Breast epithelium (tissue), 3 donors: ENCODE measurements around the gene TTLL6.

ENCODE experiments used
- POLR2A ChIP-seq: fragments of 450-650 bp; IDR thresholded peaks from one replicate; pipeline ENCODE4 v1.6.1; 2016; ENCODE audit warnings: antibody characterized with exemption, mild to moderate bottlenecking, moderate library complexity
- POLR2AphosphoS5 ChIP-seq, 3 donors: sonication (generic); formaldehyde crosslinking; IDR thresholded peaks; one replicate each; pipeline ENCODE4 v1.6.1; 2017; ENCODE audit warnings: antibody characterized with exemption in 3 of 3
- TF ChIP-seq, protein P1 (sequence below), 3 donors: fragments of 450-650 bp; IDR thresholded peaks; one replicate each; pipeline ENCODE4 v1.5.1; 2016 to 2017; ENCODE audit warnings: antibody characterized with exemption in 3 of 3, mild to moderate bottlenecking in 3 of 3, moderate library complexity in 3 of 3

DNA sequence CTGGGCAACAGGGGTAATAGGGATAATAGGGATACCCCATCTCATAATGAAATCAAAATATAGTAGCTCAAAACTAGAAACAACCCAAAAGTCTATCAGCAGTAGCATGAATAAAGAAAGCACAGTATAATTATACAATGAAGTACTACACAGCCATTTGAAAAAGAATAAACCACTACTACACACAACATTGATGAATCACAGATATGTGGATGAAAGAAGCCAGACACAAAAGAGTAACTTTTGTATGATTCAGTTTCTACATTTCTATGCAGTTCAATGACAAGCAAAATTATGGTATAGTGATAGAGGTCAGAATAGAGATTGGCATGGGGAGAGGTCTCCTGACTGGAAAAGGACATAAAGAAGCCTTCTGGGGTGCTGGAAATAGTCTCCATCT, 85.7 kb downstream of the TTLL6 start:
- TF ChIP-seq, protein P1, sequence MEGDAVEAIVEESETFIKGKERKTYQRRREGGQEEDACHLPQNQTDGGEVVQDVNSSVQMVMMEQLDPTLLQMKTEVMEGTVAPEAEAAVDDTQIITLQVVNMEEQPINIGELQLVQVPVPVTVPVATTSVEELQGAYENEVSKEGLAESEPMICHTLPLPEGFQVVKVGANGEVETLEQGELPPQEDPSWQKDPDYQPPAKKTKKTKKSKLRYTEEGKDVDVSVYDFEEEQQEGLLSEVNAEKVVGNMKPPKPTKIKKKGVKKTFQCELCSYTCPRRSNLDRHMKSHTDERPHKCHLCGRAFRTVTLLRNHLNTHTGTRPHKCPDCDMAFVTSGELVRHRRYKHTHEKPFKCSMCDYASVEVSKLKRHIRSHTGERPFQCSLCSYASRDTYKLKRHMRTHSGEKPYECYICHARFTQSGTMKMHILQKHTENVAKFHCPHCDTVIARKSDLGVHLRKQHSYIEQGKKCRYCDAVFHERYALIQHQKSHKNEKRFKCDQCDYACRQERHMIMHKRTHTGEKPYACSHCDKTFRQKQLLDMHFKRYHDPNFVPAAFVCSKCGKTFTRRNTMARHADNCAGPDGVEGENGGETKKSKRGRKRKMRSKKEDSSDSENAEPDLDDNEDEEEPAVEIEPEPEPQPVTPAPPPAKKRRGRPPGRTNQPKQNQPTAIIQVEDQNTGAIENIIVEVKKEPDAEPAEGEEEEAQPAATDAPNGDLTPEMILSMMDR (IDR thresholded peaks at IDR 0.05), result no peak
- TF ChIP-seq POLR2AphosphoS5 (IDR thresholded peaks at IDR 0.05) (no peak), POLR2A (no peak)
